ENCODE measurements around the gene DENND1A.
A peak's percentile ranks its signal among the peaks of the same experiment; 100 is the strongest.
"Not testable (repeated sequence)": the region's sequence is repeated elsewhere in the genome, so short reads cannot be mapped to it uniquely, and the experiment has no call there.

Gene DENND1A

DNA sequence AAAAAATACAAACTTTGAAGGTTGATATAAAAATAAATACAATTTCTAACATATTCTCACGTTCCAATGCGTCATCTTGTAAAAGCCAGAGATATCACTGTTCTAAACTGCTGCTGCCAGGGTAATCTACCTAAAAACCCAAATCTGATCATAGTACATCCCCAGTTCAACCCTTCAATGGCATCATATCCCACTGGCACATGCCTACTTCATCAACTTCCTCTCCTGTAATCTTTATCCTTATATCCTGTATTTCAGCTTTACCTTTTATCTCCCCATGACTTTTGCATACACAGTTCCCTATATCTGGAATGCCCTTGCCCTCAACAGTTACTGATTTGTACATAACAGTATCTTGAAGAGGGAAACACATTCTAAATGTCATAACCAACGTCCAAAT lies 7.5 kb downstream of the DENND1A start:
- DNase-seq (ENCODE audit: low read depth in 2 of 2): no peak

DNA sequence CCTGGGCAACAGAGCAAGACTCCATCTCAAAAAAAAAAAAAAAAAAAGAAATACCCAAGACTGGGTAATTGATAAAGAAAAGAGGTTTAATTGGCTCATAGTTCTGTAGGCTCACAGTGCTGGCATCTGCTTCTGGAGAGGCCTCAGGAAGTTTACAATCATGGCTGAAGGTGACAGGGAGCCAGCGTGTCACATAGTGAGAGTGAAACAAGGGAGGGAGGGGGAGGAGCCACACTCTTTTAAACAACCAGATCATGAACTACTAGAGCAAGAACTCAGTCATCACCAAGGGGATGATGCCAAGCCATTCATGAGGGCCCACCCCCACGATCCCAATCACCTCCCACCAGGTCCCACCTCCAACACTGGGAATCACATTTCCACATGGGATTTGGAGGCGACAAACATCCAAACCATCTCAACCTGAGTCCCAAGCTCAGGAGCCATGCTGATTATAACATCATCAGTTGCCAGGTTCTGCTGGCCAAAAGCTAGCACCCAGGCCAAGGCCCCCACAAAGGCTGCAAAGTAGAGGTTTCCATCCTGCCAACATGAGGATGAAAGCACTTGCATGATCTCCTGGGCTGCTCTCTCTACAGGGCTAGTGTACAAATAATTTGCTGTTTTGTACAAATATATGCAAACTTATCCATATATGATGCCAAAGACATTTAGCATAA lies 15.3 kb downstream of the DENND1A start:
- DNase-seq (ENCODE audit: low read depth in 2 of 2): no peak

DNA sequence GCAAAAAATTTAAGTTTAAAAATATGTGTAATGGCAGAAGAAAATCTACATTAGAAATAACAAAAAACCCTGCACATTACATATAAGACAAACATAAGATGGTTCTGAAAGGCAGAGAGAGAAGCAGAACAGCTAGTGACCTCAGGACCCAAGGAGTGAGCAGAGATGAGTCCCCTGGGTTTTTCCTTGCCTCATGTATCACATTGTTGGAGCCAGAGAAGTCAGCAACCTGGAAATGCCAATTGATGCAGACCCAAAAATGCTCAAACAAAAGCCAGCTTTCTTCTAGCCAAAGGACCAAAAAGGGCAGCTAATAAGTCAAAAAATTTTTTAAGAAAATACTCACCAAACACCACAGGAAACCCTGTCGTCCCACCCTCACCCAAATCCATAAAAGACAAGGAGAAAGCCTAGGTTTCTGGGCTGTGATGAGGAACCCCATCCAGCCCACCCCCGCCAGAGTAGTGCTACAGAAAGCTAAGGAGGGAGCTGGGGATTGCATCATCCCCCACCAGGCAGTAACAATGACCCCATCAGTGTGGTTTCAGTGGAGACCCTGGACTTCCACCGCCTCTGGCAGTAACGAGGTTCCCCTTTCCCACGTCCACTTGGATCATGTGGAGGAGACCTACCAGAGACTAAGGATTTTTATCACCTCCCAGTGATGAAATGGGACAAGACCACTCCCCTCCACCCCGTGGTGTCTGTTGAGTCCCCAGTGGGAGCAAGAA lies 17.6 kb downstream of the DENND1A start:
- no peak for DNase-seq (ENCODE audit: low read depth in 2 of 2)

DNA sequence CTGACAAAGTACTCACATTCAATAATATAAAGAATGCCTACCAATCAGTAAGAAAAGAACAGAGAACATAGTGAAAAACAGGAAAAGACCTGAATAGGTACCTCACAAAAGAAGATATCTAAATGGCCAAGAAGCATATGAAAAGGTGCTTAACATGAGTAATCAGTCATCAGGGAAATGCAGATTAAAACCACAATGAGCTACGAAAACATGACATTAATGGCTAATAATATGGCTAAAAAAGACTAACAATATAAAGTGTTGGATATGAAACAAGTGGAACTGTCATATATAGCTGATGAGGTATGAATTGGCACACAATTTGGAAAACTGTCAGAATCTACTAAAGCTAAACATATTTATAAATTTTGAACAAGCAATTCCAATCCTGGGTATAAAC lies 18.9 kb downstream of the DENND1A start:
- no peak for DNase-seq (ENCODE audit: low read depth in 2 of 2)

DNA sequence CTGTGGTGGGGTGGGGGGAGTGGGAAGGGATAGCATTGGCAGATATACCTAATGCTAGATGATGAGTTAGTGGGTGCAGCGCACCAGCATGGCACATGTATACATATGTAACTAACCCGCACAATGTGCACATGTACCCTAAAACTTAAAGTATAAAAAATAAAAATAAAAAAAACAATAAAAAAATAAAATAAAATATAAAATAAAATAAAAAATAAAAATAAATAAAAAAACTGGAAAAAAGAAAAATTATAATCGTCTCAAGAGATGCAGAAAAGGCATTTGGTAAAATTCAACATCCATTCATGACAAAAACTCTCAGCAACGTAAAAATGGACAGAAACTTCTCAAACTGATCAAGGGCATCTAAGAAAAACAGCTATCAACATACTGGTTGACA lies 20.7 kb downstream of the DENND1A start:
- DNase-seq (ENCODE audit: low read depth in 2 of 2): not testable (repeated sequence)

DNA sequence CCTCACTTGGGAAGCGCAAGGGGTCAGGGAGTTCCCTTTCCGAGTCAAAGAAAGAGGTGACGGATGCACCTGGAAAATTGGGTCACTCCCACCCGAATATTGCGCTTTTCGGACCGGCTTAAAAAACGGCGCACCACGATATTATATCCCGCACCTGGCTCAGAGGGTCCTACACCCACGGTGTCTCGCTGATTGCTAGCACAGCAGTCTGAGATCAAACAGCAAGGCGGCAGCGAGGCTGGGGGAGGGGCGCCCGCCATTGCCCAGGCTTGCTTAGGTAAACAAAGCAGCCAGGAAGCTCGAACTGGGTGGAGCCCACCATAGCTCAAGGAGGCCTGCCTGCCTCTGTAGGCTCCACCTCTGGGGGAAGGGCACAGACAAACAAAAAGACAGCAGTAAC lies 26.4 kb downstream of the DENND1A start:
- DNase-seq (ENCODE audit: low read depth in 2 of 2): not testable (repeated sequence)

DNA sequence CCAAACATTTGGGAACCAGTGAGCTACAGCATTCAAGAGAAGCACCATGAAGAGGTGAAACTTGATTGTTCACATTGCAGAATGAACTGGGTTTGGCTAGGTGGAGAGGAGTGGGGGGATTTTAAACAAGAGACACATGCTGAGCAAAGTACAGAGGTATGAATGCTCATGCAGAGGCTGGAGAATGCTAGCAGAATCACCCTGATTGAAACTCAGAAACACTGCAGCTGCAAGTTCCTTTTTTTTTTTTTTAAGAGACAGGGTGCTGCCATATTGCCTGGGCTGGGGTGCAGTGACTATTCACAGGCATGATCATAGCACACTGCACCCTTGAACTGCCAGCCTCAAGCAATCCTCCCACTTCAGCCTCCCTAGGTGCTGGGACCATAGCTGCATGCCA lies 35.1 kb downstream of the DENND1A start:
- DNase-seq (ENCODE audit: low read depth in 2 of 2): no peak

DNA sequence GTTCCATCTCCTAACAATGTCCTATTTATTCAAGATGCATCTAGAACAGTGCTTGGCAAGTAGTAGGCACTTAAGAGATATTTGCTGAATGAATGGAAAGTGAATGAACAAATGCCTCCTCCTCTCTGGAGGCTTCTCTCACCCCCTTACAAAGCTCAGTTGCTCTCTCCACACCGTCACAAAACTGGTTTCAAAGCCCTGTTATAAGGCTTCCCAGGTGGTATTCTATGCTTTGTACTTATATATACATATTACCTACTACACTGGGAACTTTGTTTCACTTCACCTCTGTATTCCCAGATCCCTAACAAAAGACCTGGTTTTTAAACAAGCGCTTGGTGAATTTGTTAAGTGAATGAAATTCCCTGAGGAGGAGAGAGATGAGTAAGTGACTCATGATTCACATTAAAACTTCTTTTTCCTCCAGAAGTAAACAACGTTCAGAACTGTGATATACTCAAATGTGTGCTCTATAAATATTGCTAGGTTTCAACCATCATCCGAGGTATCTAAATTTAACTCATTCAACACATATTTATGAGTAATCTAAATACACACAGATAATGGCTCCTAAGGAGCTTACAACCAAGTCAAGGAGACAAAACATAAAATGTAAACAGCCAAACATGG lies 36.0 kb downstream of the DENND1A start:
- peak in 1 of 2 experiments; percentile 0 for DNase-seq (ENCODE audit: low read depth in 2 of 2)

DNA sequence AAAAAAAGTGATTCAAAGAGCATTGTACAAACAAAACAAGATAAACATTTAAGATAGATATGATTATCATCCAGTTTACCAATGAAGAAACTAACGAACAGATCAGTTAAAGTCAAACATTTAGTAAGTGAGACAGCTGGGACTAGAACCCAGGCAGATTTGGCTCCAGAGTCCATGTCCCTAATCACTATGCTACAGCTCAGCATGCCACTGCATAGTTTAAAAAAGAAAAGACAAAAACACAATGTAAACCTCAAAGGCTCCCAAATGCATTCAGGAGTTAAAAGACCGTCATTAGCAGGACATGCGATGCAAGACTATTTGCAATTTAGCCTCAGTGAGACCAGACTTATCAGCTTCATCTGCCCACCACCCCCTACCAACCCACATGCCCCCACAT lies 36.8 kb downstream of the DENND1A start:
- DNase-seq (ENCODE audit: low read depth in 2 of 2): no peak

DNA sequence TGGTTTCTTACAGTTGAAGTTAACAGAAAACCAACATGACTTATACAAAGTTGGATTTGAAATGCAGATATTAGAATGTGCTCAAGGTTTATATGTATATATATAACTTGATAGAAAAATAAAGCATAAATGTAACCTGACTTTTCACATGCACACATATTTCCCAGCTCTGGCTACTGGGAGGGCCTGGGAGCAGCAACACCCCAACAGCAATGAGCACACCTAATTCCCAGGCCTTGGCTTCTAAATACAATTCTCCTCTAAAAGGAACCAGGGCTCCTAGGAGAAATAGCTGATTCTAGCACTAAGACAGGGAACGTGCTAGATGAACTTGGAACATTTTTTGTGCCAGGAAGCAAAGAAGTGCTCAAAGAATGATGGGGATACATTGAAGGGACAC lies 42.1 kb downstream of the DENND1A start:
- DNase-seq (ENCODE audit: low read depth in 2 of 2): no peak

DNA sequence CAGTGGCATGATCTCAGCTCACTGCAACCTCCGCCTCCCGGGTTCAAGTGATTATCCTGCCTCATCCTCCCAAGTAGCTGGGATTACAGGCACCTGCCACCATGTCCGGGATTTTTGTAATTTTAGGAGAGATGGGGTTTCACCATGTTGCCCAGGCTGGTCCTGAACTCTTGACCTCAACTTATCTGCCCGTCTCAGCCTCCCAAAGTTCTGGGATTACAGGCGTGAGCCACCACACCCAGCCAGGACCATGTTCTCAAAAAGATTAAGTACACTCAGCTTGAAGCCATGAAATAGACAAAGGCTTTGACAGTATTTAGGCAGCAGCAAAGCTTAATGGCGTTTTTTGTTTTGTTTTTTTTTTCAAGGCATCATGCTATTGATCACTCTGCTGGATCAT lies 44.1 kb downstream of the DENND1A start:
- not testable (repeated sequence) for DNase-seq (ENCODE audit: low read depth in 2 of 2)

DNA sequence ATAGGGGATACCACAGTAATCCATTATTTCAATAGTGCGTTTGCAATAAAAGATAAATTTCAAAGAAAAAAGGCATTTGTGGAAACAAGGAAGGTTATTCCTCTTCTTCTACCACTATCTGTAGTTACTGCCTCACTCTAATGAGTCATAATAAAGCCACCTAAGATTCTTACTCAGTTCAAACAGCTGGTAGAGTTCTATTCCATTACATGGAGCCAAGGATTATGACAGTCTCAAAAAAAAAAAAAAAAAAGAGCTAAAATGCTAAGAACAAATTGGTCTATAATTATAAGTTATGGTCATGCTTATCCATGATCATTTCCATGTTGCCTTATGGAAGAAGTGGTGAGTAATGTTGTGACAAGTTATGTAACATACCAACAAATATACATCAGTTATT lies 46.3 kb downstream of the DENND1A start:
- DNase-seq (ENCODE audit: low read depth in 2 of 2): no peak

DNA sequence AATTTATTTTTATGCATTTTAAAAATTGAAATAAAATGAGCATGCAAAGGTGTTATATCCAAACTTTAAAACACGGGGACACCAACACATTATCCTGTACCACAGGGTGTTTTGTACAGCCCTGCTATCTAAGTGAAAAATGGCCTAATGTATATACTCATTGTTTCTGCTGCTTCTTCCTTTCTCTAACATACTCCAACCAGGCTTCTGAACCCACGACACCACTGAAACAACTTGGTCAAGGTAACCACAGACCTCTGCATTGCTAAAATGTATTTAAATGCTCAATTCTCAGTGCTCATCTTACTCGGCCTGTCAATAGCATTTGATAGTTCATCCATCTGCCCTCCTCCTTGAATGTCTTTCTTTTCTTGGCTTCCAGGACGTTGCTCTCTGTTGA lies 48.3 kb downstream of the DENND1A start:
- DNase-seq (ENCODE audit: low read depth in 2 of 2): no peak

DNA sequence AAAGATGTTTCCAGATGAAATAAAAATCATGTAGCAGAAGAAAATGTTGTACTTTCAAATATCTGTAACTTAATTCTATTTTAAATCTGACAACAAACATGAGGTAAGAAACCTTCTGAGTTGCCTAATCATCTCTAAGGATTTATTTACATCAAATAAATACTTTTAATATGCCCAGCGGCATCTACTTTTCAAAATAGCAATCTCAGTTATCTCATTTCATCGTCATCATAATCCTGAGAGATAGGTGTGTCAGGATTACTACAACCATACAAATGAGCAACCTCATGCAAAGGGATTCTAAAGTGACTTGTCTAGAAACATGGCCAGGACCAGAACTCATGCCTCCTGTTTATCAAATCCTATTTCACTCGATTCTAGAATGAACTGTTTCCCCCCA lies 49.5 kb downstream of the DENND1A start:
- no peak for DNase-seq (ENCODE audit: low read depth in 2 of 2)

DNA sequence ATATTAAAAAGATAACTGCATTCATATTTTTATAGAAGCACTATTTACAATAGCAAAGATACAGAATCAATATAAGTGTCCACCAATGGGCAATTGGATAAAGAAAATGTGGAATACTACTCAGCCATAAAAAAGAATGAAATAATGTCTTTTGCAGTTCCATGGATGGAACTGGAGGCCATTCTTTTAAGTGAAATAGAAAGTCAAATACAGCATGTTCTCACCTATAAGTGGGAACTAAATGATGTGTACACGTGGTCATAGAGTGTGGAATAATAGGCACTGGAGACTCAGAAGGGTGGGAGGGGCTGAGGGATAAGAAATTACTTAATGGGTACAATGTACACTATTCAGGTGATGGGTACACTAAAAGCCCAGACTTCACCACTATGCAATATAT lies 53.2 kb downstream of the DENND1A start:
- no peak for DNase-seq (ENCODE audit: low read depth in 2 of 2)

DNA sequence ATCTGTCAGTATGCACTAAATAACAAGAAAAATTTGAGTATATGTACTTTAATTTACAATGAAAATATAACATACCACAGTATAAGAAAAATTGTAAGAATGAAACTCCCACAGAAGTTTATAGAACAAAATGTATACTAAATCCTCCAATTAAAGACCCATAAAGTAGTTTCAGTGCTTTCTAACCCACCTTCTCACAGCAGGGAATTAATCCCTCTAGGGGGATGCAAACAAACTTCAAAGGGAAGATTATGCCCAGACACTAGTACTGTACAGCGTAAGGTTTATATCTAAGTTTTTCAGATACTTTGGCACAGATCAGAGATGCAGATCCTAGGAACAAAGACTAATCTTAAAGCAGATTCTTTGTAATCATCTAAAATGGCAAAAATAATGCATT lies 57.2 kb downstream of the DENND1A start:
- DNase-seq (ENCODE audit: low read depth in 2 of 2): no peak

DNA sequence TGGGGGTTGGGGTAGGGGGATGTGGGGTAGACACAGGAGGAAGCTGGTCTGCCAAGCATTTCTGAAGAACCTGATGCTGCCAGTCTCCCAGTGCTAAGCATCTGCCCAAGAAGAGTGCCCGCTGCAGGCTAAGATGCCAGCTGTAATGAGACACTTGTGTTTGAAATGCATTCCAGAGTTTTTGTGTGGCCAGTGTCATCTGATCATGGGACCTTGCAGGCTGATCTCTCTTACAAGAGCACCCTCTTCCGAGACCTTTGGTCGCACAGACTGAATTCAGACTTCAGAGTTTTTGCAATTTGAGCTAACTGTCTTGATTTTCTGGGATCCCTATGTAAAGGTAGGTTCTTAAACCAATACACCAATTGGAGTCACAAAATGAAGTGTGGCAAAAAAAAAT lies 58.1 kb downstream of the DENND1A start:
- DNase-seq (ENCODE audit: low read depth in 2 of 2): no peak

DNA sequence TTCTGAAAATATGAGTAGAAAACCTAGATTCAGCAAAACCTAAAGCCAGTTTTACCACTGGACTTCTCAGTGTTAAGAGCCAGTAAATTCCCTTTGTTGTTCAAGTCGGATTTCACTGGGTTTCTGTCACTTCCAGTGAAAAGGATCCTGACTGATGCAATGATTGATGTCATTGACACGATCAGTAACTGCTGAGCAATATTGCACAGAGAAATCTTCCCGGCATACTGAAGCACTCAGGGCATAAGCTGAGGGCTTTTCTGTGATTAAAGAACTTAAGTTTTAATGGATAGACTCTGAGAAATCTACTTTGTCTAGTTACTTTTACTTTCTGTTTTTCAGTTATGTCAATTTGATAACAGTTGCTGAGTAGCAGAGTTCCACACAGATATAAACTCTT lies 61.9 kb downstream of the DENND1A start:
- no peak for DNase-seq (ENCODE audit: low read depth in 2 of 2)

DNA sequence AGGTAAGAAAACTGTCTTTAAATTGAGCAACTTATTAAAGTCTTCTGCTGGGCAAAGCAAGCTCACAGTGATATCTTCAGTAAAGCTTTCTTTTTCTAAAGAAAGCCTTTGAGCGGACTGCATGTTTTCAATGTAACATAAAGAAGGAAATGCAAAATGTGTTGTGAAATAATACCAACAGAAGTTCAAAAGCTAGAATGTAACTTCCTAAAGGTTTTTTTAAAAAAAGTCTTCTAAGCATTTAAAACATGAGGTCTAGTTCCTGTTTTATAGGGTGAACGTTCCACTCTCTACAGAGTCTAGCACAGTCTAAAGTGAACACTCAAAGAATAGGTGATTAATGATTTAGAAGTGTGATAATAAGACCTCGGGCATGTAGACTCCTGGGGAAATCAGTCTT lies 62.9 kb downstream of the DENND1A start:
- DNase-seq (ENCODE audit: low read depth in 2 of 2): no peak

DNA sequence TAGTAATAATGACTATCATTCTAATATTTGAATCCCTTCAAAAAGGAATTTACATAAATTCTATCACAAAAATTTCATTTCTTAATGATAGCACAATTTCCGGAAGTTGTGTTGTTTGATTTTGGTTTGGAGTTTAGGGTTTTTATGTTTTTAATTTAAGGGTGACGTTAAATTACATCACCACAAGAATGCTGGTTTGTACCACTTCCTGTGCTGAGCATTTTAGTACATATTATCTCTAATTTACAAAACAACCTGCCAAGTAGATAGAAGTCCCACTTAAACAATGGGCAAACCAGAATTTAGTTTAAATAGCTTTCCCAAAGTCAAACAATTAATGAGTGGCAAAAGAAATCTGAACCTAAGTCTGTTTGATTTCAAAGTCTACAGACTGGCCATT lies 63.4 kb downstream of the DENND1A start:
- DNase-seq (ENCODE audit: low read depth in 2 of 2): no peak

DNA sequence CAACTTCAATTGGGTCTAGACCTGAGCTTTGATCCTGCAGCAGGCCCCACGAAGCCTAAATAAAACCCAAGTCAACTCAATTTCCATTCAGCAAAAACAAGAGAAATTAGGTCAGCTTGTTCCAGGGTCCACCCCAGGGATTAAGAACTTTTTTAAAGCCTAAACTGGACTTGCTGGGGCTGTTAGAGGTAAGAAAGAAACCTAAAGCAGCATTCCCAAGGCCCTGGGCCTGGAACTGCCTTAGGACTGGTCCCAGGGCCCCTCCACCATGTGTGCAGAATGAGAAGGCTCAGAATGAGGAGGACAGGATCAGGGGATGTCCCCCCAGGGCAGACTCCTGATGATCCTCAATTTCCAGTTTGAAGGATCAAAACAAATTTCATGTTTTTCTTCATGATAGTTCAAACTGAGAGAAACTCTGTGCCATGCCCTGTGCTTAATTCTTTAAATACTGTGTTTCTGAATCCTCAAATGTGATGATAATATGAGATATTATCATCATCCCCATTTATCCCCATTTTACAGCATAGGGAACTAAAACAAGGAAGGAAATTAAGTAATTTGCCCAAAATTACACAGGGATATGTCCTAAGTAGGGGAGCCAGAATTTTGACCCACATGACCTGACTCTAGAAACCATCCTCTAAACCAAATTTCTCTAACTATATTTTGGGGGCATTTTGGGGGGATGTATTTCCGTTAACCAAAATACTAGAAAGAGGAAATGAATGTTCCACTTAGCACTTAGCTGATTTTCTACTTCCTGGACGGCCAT lies 64.5 kb downstream of the DENND1A start:
- no peak for DNase-seq (ENCODE audit: low read depth in 2 of 2)

DNA sequence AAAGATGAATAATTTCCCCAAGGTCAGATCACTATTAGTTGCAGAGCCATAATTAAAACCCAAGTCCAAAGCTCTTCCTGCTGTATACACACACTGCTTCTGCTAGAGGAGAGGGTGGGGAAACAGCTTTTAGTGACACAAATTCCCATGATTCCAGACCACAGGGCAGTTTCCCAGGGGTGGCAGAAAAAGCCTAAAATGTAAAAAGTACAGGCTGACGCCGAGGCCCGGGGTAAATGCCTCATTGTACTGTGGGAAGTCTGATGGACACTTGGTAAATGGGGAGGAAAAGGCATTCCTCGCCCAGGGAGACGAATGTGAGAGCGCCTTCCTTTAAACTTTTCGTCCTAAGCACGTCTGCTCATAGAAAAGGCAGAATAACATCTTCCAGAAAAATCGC lies 65.7 kb downstream of the DENND1A start:
- no peak for DNase-seq (ENCODE audit: low read depth in 2 of 2)

Data from fibroblast of skin of left biceps (primary cell).